Measurements from ENCODE around the gene FOXI3.

FOXI3 gene

GRCh38 chr2:88452565-88452905, at the start of gene FOXI3:
TSS of gene FOXI3 (minus strand) at chr2:88452693. CDS start at chr2:88452535, 158 bp downstream.
- no peak for DNase-seq (ENCODE audit: low spot score)

GRCh38 chr2:88500691-88501090, 48.2 kb upstream of the FOXI3 start:
- no peak for DNase-seq (ENCODE audit: low spot score)

- DNase-seq (ENCODE audit: low spot score): no peak
These were observed 46.7 kb upstream of the FOXI3 start for GRCh38 chr2:88499204-88499603.

GRCh38 chr2:88493481-88493880, 41.0 kb upstream of the FOXI3 start:
- no peak for DNase-seq (ENCODE audit: low spot score)

- DNase-seq (ENCODE audit: low spot score): no peak
These were observed 39.5 kb upstream of the FOXI3 start for GRCh38 chr2:88492002-88492401.

GRCh38 chr2:88489181-88489580, 36.7 kb upstream of the FOXI3 start:
- no peak for DNase-seq (ENCODE audit: low spot score)

GRCh38 chr2:88483200-88483599, 30.7 kb upstream of the FOXI3 start:
- DNase-seq (ENCODE audit: low spot score): no peak

GRCh38 chr2:88481691-88482336, 29.3 kb upstream of the FOXI3 start:
- no peak for DNase-seq (ENCODE audit: low spot score)

- no peak for DNase-seq (ENCODE audit: low spot score)
These were observed 20.3 kb upstream of the FOXI3 start for GRCh38 chr2:88472811-88473210.

GRCh38 chr2:88471083-88471942, 18.8 kb upstream of the FOXI3 start:
- no peak for DNase-seq (ENCODE audit: low spot score)

- DNase-seq (ENCODE audit: low spot score): no peak
These were observed 17.0 kb upstream of the FOXI3 start for GRCh38 chr2:88469202-88470114.

- no peak for DNase-seq (ENCODE audit: low spot score)
These were observed 11.7 kb upstream of the FOXI3 start for GRCh38 chr2:88464153-88464552.

GRCh38 chr2:88458633-88459032, 6.1 kb upstream of the FOXI3 start:
- DNase-seq (ENCODE audit: low spot score): no peak

- no peak for DNase-seq (ENCODE audit: low spot score)
These were observed 588 bp upstream of the FOXI3 start for GRCh38 chr2:88452980-88453582.

- no peak for DNase-seq (ENCODE audit: low spot score)
These were observed 505 bp downstream of the FOXI3 start for GRCh38 chr2:88451811-88452564.

- DNase-seq (ENCODE audit: low spot score): no peak
These were observed 1.3 kb downstream of the FOXI3 start for GRCh38 chr2:88450925-88451810.

- no peak for DNase-seq (ENCODE audit: low spot score)
These were observed 2.3 kb downstream of the FOXI3 start for GRCh38 chr2:88450186-88450585.

- DNase-seq (ENCODE audit: low spot score): no peak
These were observed 4.2 kb downstream of the FOXI3 start for GRCh38 chr2:88448248-88448647.

GRCh38 chr2:88443353-88443938, 9.0 kb downstream of the FOXI3 start:
- DNase-seq (ENCODE audit: low spot score): no peak

GRCh38 chr2:88442473-88442872, 10.0 kb downstream of the FOXI3 start:
- DNase-seq (ENCODE audit: low spot score): no peak
